ENCODE results near the gene HIVEP3. TPM values are rescaled to one million over a fixed set of nuclear protein-coding genes. Genes with fewer than 3 reads are reported as not detected.

The HIVEP3 gene
- polyA plus RNA-seq, 1 of the 3 experiments (the other 2 are of a cell fraction), result 6.4 TPM

DNA sequence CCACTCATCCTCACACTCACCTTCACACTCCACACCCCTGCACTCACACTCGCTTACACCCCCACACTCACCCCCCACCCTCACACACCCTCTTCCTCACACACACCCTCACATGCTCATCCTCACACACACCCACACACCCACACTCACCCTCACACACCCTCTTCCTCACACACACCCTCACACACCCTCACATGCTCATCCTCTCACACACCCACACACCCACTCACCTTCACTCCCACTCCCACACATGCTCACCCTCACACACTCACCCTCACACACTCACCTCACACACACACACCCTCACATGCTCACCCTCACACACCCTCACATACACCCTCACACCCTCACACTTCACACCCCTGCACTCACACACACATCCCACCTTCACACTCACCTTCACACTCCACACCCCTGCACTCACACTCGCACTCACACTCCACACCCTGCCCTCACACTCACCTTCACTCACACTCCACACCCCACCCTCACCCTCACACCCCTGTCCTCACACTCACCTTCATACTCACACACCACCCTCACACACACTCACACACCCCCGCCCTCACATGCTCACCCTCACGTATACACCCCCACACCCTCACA is 391.7 kb downstream of the HIVEP3 start:
- H3K27me3 ChIP-seq (ENCODE audit: insufficient read depth), result no peaks in the 10 kb centered on the region
- CTCF ChIA-PET, result no interaction called here
- peaks cover 0 to 5% of the 10 kb centered on the region in 2 experiments; a peak in 1 of 4 replicates for H3K4me1 ChIP-seq (ENCODE audit: control insufficient read depth in 1 of 2, insufficient read depth in 2 of 2, low read depth in 1 of 2, low read length in 1 of 2)
- no peaks in the 10 kb centered on the region for H3K9me3 ChIP-seq
- 92% methylated on average over 4 of the region's 4 CpGs for WGBS (ENCODE audit: low lambda C conversion rate)
- no peak overlapping the region for H2AFZ ChIP-seq (ENCODE audit: low read depth)
- H3K4me3 ChIP-seq (ENCODE audit: low read depth in 2 of 2, low read length in 1 of 2), result no peak overlapping the region
- no peaks in the 10 kb centered on the region for H3K9me2 ChIP-seq
- no peaks in the 10 kb centered on the region for H3K36me3 ChIP-seq (replicated peaks in 1 of 2; ENCODE audit: control insufficient read depth in 1 of 2, insufficient read depth in 2 of 2, low read length in 1 of 2)
- no peak overlapping the region for H3K9ac ChIP-seq
- no peaks in the 10 kb centered on the region for H3K79me2 ChIP-seq (ENCODE audit: insufficient read depth)
- H3K27ac ChIP-seq (ENCODE audit: low read depth in 2 of 2, low read length in 1 of 2), result no peak overlapping the region
- TF ChIP-seq FOXJ3 (CRISPR knock-in tag; IDR thresholded peaks at IDR 0.05), result no peak
- no peak for TF ChIP-seq JUND (IDR thresholded peaks at IDR 0.05)
- no peak for TF ChIP-seq RAD21 (IDR thresholded peaks at IDR 0.05; ENCODE audit: low read length)
- TF ChIP-seq EZH2phosphoT487 (IDR thresholded peaks at IDR 0.05; ENCODE audit: borderline replicate concordance, low read depth), result no peak
- no peak for TF ChIP-seq RXRA (IDR thresholded peaks at IDR 0.05; ENCODE audit: borderline replicate concordance, low read depth)
- no peak for TF ChIP-seq IRF3 (IDR thresholded peaks at IDR 0.05; ENCODE audit: low read depth, low read length)
- no peak for TF ChIP-seq EP300 (IDR thresholded peaks at IDR 0.05; ENCODE audit: borderline replicate concordance in 1 of 2, low read depth in 1 of 2, low read length in 1 of 2)
- TF ChIP-seq ELF1 (IDR thresholded peaks at IDR 0.05), result no peak
- TF ChIP-seq NRF1 (IDR thresholded peaks at IDR 0.05; ENCODE audit: low read depth, low read length), result no peak
- TF ChIP-seq POLR2AphosphoS5 (IDR thresholded peaks at IDR 0.05; ENCODE audit: low read depth, low read length), result no peak
- TF ChIP-seq SIN3A (IDR thresholded peaks at IDR 0.05; ENCODE audit: borderline replicate concordance, low read depth, low read length), result no peak
- TF ChIP-seq TEAD4 (IDR thresholded peaks at IDR 0.05; ENCODE audit: borderline replicate concordance, insufficient read depth), result no peak
- no peaks in the 10 kb centered on the region for H3F3A ChIP-seq (replicated peaks; ENCODE audit: insufficient read depth)
- DNase-seq, result no peak
- H4K20me1 ChIP-seq (ENCODE audit: insufficient read depth), result no peaks in the 10 kb centered on the region
- H3K4me2 ChIP-seq, result no peak overlapping the region
- POLR2A ChIA-PET, result no interaction called here

- no peak overlapping the region for H3K9ac ChIP-seq
- H3K9me2 ChIP-seq, result no peaks in the 10 kb centered on the region
- no peak overlapping the region for H3K4me2 ChIP-seq
- 95% methylated on average over 12 of the region's 18 CpGs for WGBS (ENCODE audit: low lambda C conversion rate)
- no peak overlapping the region for H3K27ac ChIP-seq (ENCODE audit: low read depth in 2 of 2, low read length in 1 of 2)
- no peaks in the 10 kb centered on the region for H3F3A ChIP-seq (replicated peaks; ENCODE audit: insufficient read depth)
- TF ChIP-seq EP300 (IDR thresholded peaks at IDR 0.05; ENCODE audit: borderline replicate concordance in 1 of 2, low read depth in 1 of 2, low read length in 1 of 2) (no peak), RXRA (IDR thresholded peaks at IDR 0.05; ENCODE audit: borderline replicate concordance, low read depth) (no peak), ELF1 (IDR thresholded peaks at IDR 0.05) (no peak), EZH2phosphoT487 (IDR thresholded peaks at IDR 0.05; ENCODE audit: borderline replicate concordance, low read depth) (no peak), YY1 (IDR thresholded peaks at IDR 0.05; ENCODE audit: low read depth) (no peak), IRF3 (IDR thresholded peaks at IDR 0.05; ENCODE audit: low read depth, low read length) (no peak), GATA2 (CRISPR knock-in tag; IDR thresholded peaks at IDR 0.05) (no peak), TEAD4 (IDR thresholded peaks at IDR 0.05; ENCODE audit: borderline replicate concordance, insufficient read depth) (no peak), FOSL2 (IDR thresholded peaks at IDR 0.05; ENCODE audit: borderline replicate concordance, low read depth) (no peak), MEF2A (IDR thresholded peaks at IDR 0.05; ENCODE audit: borderline replicate concordance, low read depth) (no peak)
- TF ChIP-seq, protein P1, sequence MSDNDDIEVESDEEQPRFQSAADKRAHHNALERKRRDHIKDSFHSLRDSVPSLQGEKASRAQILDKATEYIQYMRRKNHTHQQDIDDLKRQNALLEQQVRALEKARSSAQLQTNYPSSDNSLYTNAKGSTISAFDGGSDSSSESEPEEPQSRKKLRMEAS (IDR thresholded peaks at IDR 0.05; ENCODE audit: low read depth), result no peak
- TF ChIP-seq, protein P2, sequence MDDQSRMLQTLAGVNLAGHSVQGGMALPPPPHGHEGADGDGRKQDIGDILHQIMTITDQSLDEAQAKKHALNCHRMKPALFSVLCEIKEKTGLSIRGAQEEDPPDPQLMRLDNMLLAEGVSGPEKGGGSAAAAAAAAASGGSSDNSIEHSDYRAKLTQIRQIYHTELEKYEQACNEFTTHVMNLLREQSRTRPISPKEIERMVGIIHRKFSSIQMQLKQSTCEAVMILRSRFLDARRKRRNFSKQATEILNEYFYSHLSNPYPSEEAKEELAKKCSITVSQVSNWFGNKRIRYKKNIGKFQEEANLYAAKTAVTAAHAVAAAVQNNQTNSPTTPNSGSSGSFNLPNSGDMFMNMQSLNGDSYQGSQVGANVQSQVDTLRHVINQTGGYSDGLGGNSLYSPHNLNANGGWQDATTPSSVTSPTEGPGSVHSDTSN (IDR thresholded peaks at IDR 0.05), result no peak
- H3K4me1 ChIP-seq (ENCODE audit: control insufficient read depth in 1 of 2, insufficient read depth in 2 of 2, low read depth in 1 of 2, low read length in 1 of 2), result peaks cover 0 to 15% of the 10 kb centered on the region in 2 experiments; a peak in 1 of 4 replicates
- no peaks in the 10 kb centered on the region for H3K27me3 ChIP-seq (ENCODE audit: insufficient read depth)
- no peaks in the 10 kb centered on the region for H3K9me3 ChIP-seq
- H3K4me3 ChIP-seq (ENCODE audit: low read depth in 2 of 2, low read length in 1 of 2), result no peak overlapping the region
- no peaks in the 10 kb centered on the region for H3K36me3 ChIP-seq (replicated peaks in 1 of 2; ENCODE audit: control insufficient read depth in 1 of 2, insufficient read depth in 2 of 2, low read length in 1 of 2)
- H2AFZ ChIP-seq (ENCODE audit: low read depth), result no peak overlapping the region
- no peak for DNase-seq
- no peaks in the 10 kb centered on the region for H4K20me1 ChIP-seq (ENCODE audit: insufficient read depth)
- H3K79me2 ChIP-seq (ENCODE audit: insufficient read depth), result no peaks in the 10 kb centered on the region
- POLR2A ChIA-PET, result no interaction called here
- CTCF ChIA-PET, result interaction anchor here (0.7 to 1.2 kb wide), 2 partner anchors 10 to 12 kb away, joined by 3 to 8 read pairs; no protein-coding TSS in a partner anchor
Observed at GRCh38 chr1:41525891-41526587, 392.7 kb downstream of the HIVEP3 start.
